ENCODE results near the gene VMAC. TPM values are rescaled to one million over a fixed set of nuclear protein-coding genes. Genes with fewer than 3 reads are reported as not detected.

Gene VMAC
- polyA plus RNA-seq, 1 donor (not counting 4 experiments of a cell fraction or from before 2014, with no cell fraction given) = 2.2 TPM

DNA sequence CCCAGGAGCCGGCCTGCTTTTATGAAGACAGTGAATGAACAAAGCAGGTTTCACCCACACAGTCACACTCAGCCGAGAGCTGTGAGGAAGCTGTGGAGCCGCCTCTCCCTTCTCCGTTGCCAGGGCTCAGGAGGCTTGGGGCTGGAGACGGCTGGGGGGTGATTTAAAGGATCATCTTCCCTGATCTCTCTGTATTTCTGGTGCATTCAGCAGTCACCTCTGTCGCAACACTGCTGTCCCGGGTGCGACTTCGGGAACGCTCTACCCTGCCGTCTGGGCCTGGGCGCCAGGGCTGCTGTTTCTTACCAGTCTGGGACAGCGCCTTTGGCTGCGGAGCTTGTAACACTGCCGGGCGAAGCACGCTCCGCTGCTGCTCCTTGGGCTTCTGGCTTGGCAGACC lies 27.5 kb downstream of the VMAC start:
- Histone ChIP-seq H3K27ac (ENCODE audit: control insufficient read depth, insufficient read depth, low read length) (no peak overlapping the region), H3K4me2 (ENCODE audit: control insufficient read depth, extremely low read depth, insufficient read depth, low read depth, low read length) (no peak overlapping the region), H3K9ac (ENCODE audit: control insufficient read depth, extremely low read depth, insufficient read depth, low read length) (no peak overlapping the region), H3K4me1 (ENCODE audit: control insufficient read depth, extremely low read depth, insufficient read depth, low read length) (no peaks in the 10 kb centered on the region), H3K36me3 (ENCODE audit: control insufficient read depth in 2 of 2, extremely low read depth in 1 of 2, insufficient read depth in 2 of 2, low read length in 2 of 2) (peaks cover 38 to 58% of the 10 kb centered on the region in 2 experiments), H4K20me1 (ENCODE audit: control insufficient read depth, extremely low read depth, insufficient read depth, low read length) (peaks cover 4% of the 10 kb centered on the region), H3K79me2 (ENCODE audit: control insufficient read depth, insufficient read depth, low read length) (peaks cover under 1% of the 10 kb centered on the region), H3K4me3 (ENCODE audit: control insufficient read depth in 2 of 3, extremely low read depth in 1 of 3, insufficient read depth in 2 of 3, low read depth in 1 of 3, low read length in 3 of 3) (no peak overlapping the region), H2AFZ (ENCODE audit: control insufficient read depth, low read length) (no peak overlapping the region), H3K9me1 (ENCODE audit: control insufficient read depth, extremely low read depth, insufficient read depth, low read length) (no peaks in the 10 kb centered on the region), H3K27me3 (ENCODE audit: control insufficient read depth, extremely low read depth, insufficient read depth, low read length) (no peaks in the 10 kb centered on the region), H3K9me3 (ENCODE audit: control insufficient read depth, low read depth, low read length) (no peaks in the 10 kb centered on the region)
- DNase-seq (ENCODE audit: low read depth, low spot score) = no peak
- TF ChIP-seq EZH2 (IDR thresholded peaks at IDR 0.05; ENCODE audit: low read length) = no peak
- TF ChIP-seq, protein P1, sequence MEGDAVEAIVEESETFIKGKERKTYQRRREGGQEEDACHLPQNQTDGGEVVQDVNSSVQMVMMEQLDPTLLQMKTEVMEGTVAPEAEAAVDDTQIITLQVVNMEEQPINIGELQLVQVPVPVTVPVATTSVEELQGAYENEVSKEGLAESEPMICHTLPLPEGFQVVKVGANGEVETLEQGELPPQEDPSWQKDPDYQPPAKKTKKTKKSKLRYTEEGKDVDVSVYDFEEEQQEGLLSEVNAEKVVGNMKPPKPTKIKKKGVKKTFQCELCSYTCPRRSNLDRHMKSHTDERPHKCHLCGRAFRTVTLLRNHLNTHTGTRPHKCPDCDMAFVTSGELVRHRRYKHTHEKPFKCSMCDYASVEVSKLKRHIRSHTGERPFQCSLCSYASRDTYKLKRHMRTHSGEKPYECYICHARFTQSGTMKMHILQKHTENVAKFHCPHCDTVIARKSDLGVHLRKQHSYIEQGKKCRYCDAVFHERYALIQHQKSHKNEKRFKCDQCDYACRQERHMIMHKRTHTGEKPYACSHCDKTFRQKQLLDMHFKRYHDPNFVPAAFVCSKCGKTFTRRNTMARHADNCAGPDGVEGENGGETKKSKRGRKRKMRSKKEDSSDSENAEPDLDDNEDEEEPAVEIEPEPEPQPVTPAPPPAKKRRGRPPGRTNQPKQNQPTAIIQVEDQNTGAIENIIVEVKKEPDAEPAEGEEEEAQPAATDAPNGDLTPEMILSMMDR (optimal IDR thresholded peaks at IDR 0.05 in 1 of 3, IDR thresholded peaks at IDR 0.05 in 1 of 3, conservative IDR thresholded peaks at IDR 0.05 in 1 of 3; ENCODE audit: extremely low read depth in 1 of 3, insufficient read depth in 2 of 3, low read length in 3 of 3) = no peak
- no peak for FAIRE-seq
- dilution Hi-C loops (cut with MboI; ENCODE audit: extremely low pct_ligation_motif_present, low sequenced_read_pairs) = no loop called here

DNA sequence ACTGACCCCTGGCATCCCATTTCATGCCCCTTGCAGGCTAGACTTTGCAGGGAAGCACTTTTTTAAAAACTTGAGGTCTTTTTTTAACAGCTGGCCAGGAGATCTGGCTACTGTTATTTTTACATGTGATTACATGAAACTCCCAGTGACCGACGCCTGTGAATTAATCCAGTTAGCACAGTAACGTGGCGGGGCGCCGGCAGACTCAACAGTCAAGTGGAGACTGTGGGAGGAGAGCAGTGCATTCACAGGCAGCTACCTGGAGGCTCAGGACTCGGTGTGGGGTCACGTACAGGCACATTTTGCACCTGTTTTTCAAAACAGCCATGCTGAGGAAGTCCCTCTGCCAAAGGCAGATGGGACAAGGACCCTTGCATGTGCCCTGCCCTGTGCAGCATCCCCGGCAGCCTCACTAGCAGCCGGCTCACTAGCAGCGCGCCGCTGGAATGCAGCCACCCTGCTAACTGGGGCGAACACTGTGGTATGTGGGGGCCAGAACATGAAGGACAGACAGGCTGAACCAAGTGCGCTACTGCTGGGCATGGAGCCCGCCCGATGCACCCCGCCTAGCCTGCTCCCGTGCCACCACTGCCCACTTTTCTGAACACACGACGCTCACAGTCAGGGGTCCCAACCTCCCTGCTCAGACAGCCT lies 28.1 kb downstream of the VMAC start:
- Histone ChIP-seq H2AFZ (ENCODE audit: control insufficient read depth, low read length) (no peak overlapping the region), H3K79me2 (ENCODE audit: control insufficient read depth, insufficient read depth, low read length) (peaks cover 2% of the 10 kb centered on the region), H3K9me1 (ENCODE audit: control insufficient read depth, extremely low read depth, insufficient read depth, low read length) (no peaks in the 10 kb centered on the region), H3K4me2 (ENCODE audit: control insufficient read depth, extremely low read depth, insufficient read depth, low read depth, low read length) (no peak overlapping the region), H3K4me1 (ENCODE audit: control insufficient read depth, extremely low read depth, insufficient read depth, low read length) (no peaks in the 10 kb centered on the region), H3K36me3 (ENCODE audit: control insufficient read depth in 2 of 2, extremely low read depth in 1 of 2, insufficient read depth in 2 of 2, low read length in 2 of 2) (peaks cover 32 to 60% of the 10 kb centered on the region in 2 experiments), H3K27ac (ENCODE audit: control insufficient read depth, insufficient read depth, low read length) (no peak overlapping the region), H3K4me3 (ENCODE audit: control insufficient read depth in 2 of 3, extremely low read depth in 1 of 3, insufficient read depth in 2 of 3, low read depth in 1 of 3, low read length in 3 of 3) (no peak overlapping the region), H4K20me1 (ENCODE audit: control insufficient read depth, extremely low read depth, insufficient read depth, low read length) (peaks cover 4% of the 10 kb centered on the region), H3K27me3 (ENCODE audit: control insufficient read depth, extremely low read depth, insufficient read depth, low read length) (no peaks in the 10 kb centered on the region), H3K9ac (ENCODE audit: control insufficient read depth, extremely low read depth, insufficient read depth, low read length) (no peak overlapping the region), H3K9me3 (ENCODE audit: control insufficient read depth, low read depth, low read length) (no peaks in the 10 kb centered on the region)
- FAIRE-seq = no peak
- dilution Hi-C loops (cut with MboI; ENCODE audit: extremely low pct_ligation_motif_present, low sequenced_read_pairs) = no loop called here
- no peak for DNase-seq (ENCODE audit: low read depth, low spot score)
- no peak for TF ChIP-seq EZH2 (IDR thresholded peaks at IDR 0.05; ENCODE audit: low read length)
- TF ChIP-seq, protein P1 (optimal IDR thresholded peaks at IDR 0.05 in 1 of 3, IDR thresholded peaks at IDR 0.05 in 1 of 3, conservative IDR thresholded peaks at IDR 0.05 in 1 of 3; ENCODE audit: extremely low read depth in 1 of 3, insufficient read depth in 2 of 3, low read length in 3 of 3) = no peak
